HG03135 (cell line): ENCODE measurements around the gene NME8.
"Not testable (repeated sequence)": the region's sequence is repeated elsewhere in the genome, so short reads cannot be mapped to it uniquely, and the experiment has no call there.

ENCODE experiments used
- ATAC-seq: cut with Tn5 transposase; IDR thresholded peaks from one replicate; pipeline ENCODE4 v1.9.1; 2021; ENCODE audit warnings: mild to moderate bottlenecking, moderate library complexity; ENCODE audit not compliant: unreplicated experiment

The NME8 gene

GRCh38 chr7:37848297-37848696 is at the start of gene NME8:
Gene NME8 (plus strand): TSS chr7:37848597. CDS start chr7:37850267, 1,670 bp downstream.
- ATAC-seq, result no peak

- ATAC-seq, result no peak
These were observed 42.2 kb upstream of the NME8 start for GRCh38 chr7:37806152-37806551.

- not testable (repeated sequence) for ATAC-seq
These were observed 36.2 kb upstream of the NME8 start for GRCh38 chr7:37812161-37812580.

- peak; percentile 79 for ATAC-seq
These were observed 32.6 kb upstream of the NME8 start for GRCh38 chr7:37815671-37816371.

- ATAC-seq, result no peak
These were observed 31.3 kb upstream of the NME8 start for GRCh38 chr7:37816922-37817590.

- no peak for ATAC-seq
These were observed 30.8 kb upstream of the NME8 start for GRCh38 chr7:37817591-37817960.

GRCh38 chr7:37817996-37818720 is 30.2 kb upstream of the NME8 start:
- no peak for ATAC-seq

- ATAC-seq, result no peak
These were observed 27.5 kb upstream of the NME8 start for GRCh38 chr7:37820708-37821468.

GRCh38 chr7:37822946-37823345 is 25.5 kb upstream of the NME8 start:
- ATAC-seq, result no peak

- no peak for ATAC-seq
These were observed 24.8 kb upstream of the NME8 start for GRCh38 chr7:37823557-37823956.

- ATAC-seq, result no peak
These were observed 23.4 kb upstream of the NME8 start for GRCh38 chr7:37825038-37825437.

- ATAC-seq, result no peak
These were observed 21.6 kb upstream of the NME8 start for GRCh38 chr7:37826825-37827224.

GRCh38 chr7:37831244-37831643 is 17.2 kb upstream of the NME8 start:
- ATAC-seq, result no peak

- ATAC-seq, result peak; percentile 83
These were observed 16.2 kb upstream of the NME8 start for GRCh38 chr7:37832194-37832593.

GRCh38 chr7:37833107-37833817 is 15.1 kb upstream of the NME8 start:
- no peak for ATAC-seq

- no peak for ATAC-seq
These were observed 14.6 kb upstream of the NME8 start for GRCh38 chr7:37833818-37834146.

GRCh38 chr7:37853468-37853867 is 5.1 kb downstream of the NME8 start:
- ATAC-seq, result no peak

GRCh38 chr7:37882086-37882485 is 33.7 kb downstream of the NME8 start:
- ATAC-seq, result no peak

GRCh38 chr7:37893359-37893758 is 45.0 kb downstream of the NME8 start:
- ATAC-seq, result no peak

- no peak for ATAC-seq
These were observed 46.3 kb downstream of the NME8 start for GRCh38 chr7:37894671-37895070.
